Medulla oblongata (tissue), 1 donor: ENCODE data around the gene ZFHX3.
"Not testable (repeated sequence)": the region's sequence is repeated elsewhere in the genome, so short reads cannot be mapped to it uniquely, and the experiment has no call there.

Experiments
- DNase-seq: peaks from one replicate; pipeline ENCODE4 v3.0.0-alpha.2; 2015; ENCODE audit errors: extremely low spot score

ZFHX3 gene, protein sequence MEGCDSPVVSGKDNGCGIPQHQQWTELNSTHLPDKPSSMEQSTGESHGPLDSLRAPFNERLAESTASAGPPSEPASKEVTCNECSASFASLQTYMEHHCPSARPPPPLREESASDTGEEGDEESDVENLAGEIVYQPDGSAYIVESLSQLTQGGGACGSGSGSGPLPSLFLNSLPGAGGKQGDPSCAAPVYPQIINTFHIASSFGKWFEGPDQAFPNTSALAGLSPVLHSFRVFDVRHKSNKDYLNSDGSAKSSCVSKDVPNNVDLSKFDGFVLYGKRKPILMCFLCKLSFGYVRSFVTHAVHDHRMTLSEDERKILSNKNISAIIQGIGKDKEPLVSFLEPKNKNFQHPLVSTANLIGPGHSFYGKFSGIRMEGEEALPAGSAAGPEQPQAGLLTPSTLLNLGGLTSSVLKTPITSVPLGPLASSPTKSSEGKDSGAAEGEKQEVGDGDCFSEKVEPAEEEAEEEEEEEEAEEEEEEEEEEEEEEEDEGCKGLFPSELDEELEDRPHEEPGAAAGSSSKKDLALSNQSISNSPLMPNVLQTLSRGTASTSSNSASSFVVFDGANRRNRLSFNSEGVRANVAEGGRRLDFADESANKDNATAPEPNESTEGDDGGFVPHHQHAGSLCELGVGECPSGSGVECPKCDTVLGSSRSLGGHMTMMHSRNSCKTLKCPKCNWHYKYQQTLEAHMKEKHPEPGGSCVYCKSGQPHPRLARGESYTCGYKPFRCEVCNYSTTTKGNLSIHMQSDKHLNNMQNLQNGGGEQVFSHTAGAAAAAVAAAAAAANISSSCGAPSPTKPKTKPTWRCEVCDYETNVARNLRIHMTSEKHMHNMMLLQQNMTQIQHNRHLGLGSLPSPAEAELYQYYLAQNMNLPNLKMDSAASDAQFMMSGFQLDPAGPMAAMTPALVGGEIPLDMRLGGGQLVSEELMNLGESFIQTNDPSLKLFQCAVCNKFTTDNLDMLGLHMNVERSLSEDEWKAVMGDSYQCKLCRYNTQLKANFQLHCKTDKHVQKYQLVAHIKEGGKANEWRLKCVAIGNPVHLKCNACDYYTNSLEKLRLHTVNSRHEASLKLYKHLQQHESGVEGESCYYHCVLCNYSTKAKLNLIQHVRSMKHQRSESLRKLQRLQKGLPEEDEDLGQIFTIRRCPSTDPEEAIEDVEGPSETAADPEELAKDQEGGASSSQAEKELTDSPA (N-terminal part only)

DNA sequence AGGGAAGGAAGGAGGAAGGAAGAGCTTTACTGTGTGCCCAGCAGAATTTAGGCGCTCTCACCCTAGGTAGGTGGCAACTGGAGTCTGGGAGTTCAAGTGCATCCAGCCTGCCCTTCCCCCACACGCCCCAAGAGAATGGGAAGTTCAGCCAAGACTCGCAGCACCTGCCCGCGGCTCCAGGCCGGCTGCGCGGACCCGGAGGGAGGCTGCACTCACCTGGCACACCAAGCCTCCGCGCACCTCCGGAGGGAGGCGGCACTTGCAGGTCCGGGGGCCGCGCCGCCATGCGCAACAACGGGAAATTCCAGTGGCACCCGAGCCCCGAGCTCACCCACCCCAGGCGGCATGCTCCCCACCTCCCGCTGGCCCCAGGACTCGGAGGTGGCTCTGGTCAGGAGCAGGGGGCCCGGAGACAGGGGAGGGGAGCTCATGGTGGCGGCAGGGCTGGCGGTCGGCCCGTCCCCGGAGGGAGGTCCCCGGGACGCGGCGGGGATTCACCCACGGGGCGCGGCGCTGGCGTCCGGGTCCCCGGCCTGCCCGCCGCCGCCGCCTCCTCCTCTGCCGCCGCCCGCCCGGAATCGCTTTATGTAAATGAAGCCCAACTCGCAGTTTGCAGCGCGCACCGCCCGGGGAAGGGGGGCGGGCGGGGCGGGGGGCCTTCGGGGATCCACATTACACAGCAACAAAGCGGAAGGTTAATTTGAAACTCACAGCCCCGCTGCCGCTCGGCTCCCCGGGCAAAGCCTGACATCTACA, at the start of gene ZFHX3:
TSS of gene ZFHX3 (minus strand) at position 593 of the 756 bp plus-strand sequence. CDS start 87,983 bp downstream, outside the sequence.
- peak; percentile 58 for DNase-seq

GRCh38 chr16:73096510-73096909, 48.6 kb upstream of the ZFHX3 start:
- no peak for DNase-seq

DNA sequence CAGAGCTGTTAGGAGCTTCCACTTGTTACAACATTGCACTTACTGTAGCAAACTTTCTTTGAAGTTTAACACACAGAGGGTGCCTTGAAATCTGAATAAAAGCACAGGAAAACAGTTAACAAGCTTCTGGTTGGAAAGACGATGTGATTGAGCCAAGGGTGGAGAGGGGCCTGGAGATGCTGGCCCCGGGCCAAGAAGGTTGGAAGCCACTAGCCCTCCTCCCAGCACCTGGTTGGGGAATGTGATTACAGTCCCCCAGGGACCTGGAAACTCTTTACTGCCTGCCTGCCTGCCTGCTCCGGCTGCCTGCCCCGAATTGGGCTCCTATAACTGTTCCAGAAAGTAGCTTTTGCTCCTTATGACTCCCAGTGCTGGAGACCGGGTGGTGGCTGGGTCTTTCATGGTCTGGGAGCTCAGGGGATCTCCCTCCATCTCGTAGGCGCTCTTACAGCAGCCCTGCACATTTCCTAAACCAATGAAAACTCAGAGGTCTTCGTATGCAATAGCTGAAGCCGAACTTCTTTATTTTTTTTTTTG, 48.0 kb upstream of the ZFHX3 start:
- no peak for DNase-seq

DNA sequence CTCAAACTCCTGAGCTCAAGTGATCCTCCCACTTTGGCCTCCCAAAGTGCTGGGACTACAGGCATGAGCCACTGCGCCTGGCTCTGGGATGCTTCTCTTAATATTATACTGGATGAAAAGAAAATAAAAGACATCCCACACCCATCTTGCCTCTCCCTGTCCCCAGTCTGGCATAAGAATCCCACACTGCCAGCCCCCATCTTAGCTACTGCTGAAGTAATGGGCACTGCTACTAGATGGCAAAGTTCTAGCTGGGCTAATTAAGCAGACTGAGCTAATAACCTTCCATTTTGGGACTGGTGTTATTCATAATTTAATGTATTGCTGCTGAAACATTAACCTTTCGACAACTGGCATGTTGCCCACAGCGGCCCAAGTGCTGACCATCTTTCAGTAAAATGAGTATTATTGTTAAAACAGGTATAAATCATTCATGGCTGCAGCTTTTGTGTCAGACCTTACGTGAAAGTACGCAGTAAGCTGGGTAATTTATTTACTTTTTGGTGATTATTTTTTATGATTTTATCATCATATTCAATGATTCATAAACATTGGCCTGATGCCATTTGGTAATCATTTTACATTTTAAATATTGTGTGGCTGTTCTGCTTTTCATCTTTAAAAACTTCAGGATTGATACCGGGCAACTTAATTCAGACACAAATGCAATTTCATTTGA, 47.4 kb upstream of the ZFHX3 start:
- DNase-seq, result no peak

DNA sequence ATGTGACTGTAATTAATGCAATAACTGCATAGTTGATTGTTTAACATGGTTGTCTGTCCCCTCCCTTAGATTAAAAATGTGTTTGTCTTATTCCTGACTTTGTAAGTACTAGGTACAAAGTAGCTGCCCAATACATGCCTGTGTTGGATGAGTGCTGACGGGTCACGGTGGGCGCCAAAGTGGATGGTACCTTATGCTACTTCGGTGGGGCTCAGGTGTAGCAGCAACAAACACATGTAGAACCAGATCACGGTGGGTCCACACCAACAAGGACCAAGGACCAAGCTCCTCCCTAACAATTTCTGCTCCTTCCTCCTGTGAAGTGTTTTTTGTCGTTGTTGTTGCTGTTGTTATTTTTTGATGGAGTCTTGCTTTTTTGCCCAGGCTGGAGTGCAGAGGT, 46.4 kb upstream of the ZFHX3 start:
- no peak for DNase-seq

DNA sequence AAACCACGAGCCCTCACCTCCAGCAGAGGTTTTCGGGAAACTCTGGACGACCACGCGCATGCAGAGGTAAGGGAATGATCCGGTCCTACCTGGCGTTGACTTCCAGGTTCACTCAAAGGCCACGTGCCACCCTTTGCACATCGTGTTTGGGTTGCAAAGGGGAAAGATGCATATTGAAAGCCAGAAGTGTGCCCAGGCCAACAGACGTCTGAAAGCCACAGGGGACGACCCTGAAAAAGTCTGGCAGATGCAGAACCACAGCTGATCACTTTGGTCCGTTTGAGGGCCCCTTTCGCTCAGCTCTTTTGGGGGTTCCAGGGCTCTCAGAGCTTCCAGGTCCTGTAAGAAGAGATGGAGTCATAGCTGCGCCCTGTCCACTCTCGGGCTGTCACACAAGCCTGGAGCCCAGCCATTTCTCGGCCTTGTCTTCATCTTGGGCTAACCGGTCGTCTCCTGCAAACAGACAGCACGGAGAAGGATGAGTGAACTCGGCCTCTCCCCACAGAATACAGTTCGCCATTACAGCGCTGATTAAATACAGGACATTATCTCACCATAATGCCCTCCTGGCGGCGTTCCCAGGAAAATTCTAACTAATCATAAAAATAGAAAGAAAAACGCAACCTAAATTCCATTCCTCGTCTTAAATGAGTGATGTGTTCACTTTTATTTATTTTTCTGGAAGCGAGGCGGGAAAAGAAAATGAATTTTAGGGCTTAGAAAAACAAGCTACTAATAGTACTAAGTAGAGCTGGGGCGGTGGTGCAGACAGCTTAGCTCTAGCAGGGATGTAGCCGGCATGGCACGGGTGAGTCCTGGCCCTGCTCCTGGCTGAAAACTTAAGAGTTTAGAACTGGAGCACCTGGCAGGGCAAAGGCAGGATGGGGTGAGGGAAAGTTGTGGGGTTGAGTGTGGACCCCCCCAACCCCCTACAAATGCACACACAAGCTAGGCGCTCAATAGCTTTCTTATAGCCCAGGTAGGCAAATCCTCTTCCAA, 45.5 kb upstream of the ZFHX3 start:
- no peak for DNase-seq

GRCh38 chr16:73092236-73092781, 44.4 kb upstream of the ZFHX3 start:
- peak; percentile 84 for DNase-seq

DNA sequence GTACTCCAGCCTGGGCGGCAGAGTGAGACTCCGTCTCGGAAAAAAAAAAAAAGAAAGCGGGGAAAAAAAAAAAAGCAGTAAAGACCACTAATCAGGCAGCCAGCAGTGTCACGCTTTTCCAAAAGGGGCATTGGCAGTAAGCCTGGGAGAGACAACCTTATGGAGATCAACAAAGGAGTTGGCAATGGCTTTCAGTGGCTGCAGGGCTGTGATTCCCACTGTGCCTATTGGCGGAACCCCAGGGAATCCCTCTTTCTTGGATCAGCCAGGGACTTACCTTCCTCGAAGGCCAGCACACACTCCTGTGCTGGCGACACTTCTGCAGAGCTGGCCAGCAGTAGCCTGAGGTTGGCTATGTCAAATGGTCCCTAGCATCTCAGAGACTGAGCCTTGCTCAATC, 43.2 kb upstream of the ZFHX3 start:
- no peak for DNase-seq

DNA sequence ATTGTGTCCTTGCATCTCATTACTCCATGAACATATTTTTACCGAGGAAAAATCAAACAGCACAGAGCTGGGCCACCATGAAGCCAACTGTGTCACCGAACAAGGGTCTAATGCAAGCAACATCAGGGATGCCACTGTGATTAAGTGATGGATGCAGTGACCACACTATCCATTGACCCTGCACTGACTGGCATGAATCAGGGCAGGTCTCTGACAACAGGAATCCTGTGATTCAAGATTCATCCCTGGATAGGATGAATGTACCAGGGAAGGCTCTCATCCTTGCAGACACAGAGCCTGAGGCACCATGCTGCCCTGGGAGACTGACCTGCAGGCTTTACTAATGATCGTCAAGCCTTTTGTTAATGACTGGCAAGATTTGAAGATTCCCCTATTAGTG, 41.5 kb upstream of the ZFHX3 start:
- no peak for DNase-seq

- peak; percentile 73 for DNase-seq
Measured at GRCh38 chr16:73086108-73086507, 38.2 kb upstream of the ZFHX3 start.

DNA sequence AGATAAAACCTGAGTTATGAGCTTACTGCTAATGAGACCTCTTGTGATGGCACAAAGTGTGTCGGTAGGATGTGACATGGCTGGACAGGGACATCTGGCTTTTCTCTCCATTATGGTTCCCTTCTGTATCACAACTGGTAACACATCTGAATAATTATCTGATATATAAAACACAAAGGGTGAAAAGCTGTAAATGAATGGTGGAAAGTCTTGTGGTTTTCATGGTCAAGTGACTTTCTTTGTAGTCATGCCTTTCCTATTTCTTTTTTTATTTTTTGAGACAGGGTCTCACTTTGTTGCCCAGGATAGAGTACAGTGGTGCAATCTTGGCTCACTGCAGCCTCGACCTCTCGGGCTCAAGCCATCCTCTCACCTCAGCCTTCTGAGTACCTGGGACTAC, 35.3 kb upstream of the ZFHX3 start:
- no peak for DNase-seq

- not testable (repeated sequence) for DNase-seq
Measured at GRCh38 chr16:73082634-73083051, 34.7 kb upstream of the ZFHX3 start.

GRCh38 chr16:73080931-73081330, 33.0 kb upstream of the ZFHX3 start:
- DNase-seq, result no peak

DNA sequence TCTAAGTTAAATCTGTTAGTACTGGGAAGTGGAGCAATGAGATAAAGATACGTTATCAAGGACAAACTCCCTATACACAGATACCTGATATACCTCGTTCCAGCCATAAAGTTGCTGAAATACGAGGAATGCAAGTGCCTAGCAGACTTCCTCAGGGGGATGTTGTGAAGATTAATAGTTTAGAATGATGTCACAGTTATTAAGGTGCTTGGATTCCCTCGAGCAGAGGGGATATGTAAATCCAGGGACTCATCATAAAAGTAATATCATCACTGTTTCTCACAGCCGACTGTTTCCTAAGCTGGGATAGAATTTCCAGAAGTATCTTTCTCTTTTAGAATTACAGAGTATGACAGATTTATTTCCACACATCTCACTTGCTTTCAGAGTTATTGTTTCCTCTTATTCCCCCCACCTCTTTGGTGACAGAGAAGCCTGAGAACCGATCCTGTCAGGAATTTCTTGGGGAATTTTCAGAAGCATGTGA, 28.4 kb upstream of the ZFHX3 start:
- DNase-seq, result no peak

- DNase-seq, result no peak
Measured at GRCh38 chr16:73074382-73074781, 26.5 kb upstream of the ZFHX3 start.

GRCh38 chr16:73072051-73072450, 24.1 kb upstream of the ZFHX3 start:
- not testable (repeated sequence) for DNase-seq

DNA sequence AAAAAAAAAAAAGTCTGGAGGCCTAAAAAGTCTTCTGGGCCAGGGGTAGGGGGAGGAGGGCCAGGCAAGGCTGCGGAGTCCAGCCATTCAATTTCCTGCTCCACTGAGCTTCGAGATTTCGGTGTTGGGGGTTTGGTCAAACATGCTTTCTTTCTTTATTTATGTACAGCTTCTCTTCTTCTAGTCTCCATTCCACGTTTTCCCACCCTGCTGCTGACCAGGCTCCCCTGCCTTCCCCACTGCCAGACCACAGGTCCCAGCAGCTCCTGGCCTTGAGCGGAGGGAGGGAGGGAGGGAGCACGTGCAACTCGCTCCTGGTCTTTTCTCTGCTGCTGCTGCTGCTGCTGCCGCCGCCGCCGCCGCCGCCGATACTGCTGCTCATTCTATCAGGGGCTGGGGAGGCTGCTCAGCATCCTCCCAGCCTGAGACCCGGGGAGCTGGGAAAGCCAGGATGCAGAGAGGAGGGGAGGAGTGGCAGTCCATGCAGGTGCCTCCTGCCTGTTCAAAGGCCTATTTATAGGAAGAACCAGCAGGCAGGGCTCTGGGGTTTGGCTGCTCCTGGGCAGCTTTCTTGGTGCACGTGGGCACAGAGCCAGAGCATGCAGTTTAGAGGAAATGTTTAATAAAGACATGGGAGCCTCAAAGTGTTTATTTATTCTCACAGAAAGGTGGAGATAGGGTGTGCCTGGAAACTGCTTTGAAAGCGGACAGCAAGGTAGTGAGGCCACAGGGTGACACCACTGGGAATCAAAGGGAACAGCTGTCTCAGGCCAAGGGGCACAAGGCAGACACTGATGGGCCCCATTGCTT, 23.4 kb upstream of the ZFHX3 start:
- DNase-seq, result peak; percentile 38
